Mesendoderm (in vitro differentiated cells): ENCODE data around the gene GMCL1.
"Not testable (repeated sequence)": the region's sequence is repeated elsewhere in the genome, so short reads cannot be mapped to it uniquely, and the experiment has no call there.

Source experiments
- DNase-seq: peaks from one replicate; pipeline ENCODE4 v3.0.0; 2013
- H2AK5ac ChIP-seq: 2 replicates; pipeline ENCODE4 v1.6.1; 2013; ENCODE audit warnings: low read length, inconsistent platforms
- H2BK120ac ChIP-seq: 2 replicates; pipeline ENCODE4 v1.6.1; 2013; ENCODE audit warnings: low read depth, mild to moderate bottlenecking, low read length, moderate library complexity, mixed read lengths
- H2BK15ac ChIP-seq: replicated peaks from 2 replicates; pipeline ENCODE4 v1.6.1; 2013; ENCODE audit warnings: low read depth, mild to moderate bottlenecking, moderate library complexity
- H2BK5ac ChIP-seq: 2 replicates; pipeline ENCODE4 v1.6.1; 2013; ENCODE audit warnings: low read length, inconsistent platforms
- H3K18ac ChIP-seq: 2 replicates; pipeline ENCODE4 v1.6.1; 2013; ENCODE audit warnings: mild to moderate bottlenecking, low read length, mixed read lengths
- H3K23ac ChIP-seq: one replicate; pipeline ENCODE4 v1.6.1; 2013; ENCODE audit warnings: low read length
- H3K27ac ChIP-seq: 2 replicates; pipeline ENCODE4 v1.5.1; 2013; ENCODE audit warnings: low read depth, mild to moderate bottlenecking, inconsistent platforms, low read length, moderate library complexity
- H3K27me3 ChIP-seq: 2 replicates; pipeline ENCODE4 v1.6.1; 2013; ENCODE audit warnings: low read length, control low read depth, mild to moderate bottlenecking, inconsistent platforms; ENCODE audit not compliant: insufficient read depth, poor library complexity
- H3K36me3 ChIP-seq: 2 replicates; pipeline ENCODE4 v1.6.1; 2013; ENCODE audit warnings: low read length, inconsistent platforms; ENCODE audit not compliant: control insufficient read depth, insufficient read depth
- H3K4ac ChIP-seq: one replicate; pipeline ENCODE4 v1.6.1; 2013; ENCODE audit warnings: low read depth, mild to moderate bottlenecking, low read length, moderate library complexity
- H3K4me1 ChIP-seq: 2 replicates; pipeline ENCODE4 v1.6.1; 2013; ENCODE audit warnings: low read depth, low read length, inconsistent platforms; ENCODE audit not compliant: control insufficient read depth
- H3K4me2 ChIP-seq: 2 replicates; pipeline ENCODE4 v1.6.1; 2013; ENCODE audit warnings: low read length
- H3K4me3 ChIP-seq: 2 replicates; pipeline ENCODE4 v1.5.1; 2013; ENCODE audit warnings: mild to moderate bottlenecking, low read length
- H3K56ac ChIP-seq: one replicate; pipeline ENCODE4 v1.6.1; 2013; ENCODE audit warnings: low read length
- H3K79me1 ChIP-seq: 2 replicates; pipeline ENCODE4 v1.6.1; 2013; ENCODE audit warnings: low read length, inconsistent platforms
- H3K79me2 ChIP-seq: 2 replicates; pipeline ENCODE4 v1.6.1; 2013; ENCODE audit warnings: mild to moderate bottlenecking, low read length; ENCODE audit not compliant: control insufficient read depth, insufficient read depth
- H3K9ac ChIP-seq: 2 replicates; pipeline ENCODE4 v1.6.1; 2013; ENCODE audit warnings: low read length, inconsistent platforms
- H4K5ac ChIP-seq: one replicate; pipeline ENCODE4 v1.6.1; 2013; ENCODE audit warnings: low read length
- H4K8ac ChIP-seq: one replicate; pipeline ENCODE4 v1.6.1; 2013; ENCODE audit warnings: low read depth, mild to moderate bottlenecking, control low read depth, low read length, moderate library complexity
- WGBS: extraction: QIAGEN DNeasy Blood & Tissue Kit; methylation state at CpG from one replicate; pipeline ENCODE4 v1.1.7; 2013; ENCODE audit warnings: low lambda C conversion rate, missing lambda C conversion rate; ENCODE audit not compliant: insufficient coverage; ENCODE audit errors: extremely low coverage; 5-methylcytosine and 5-hydroxymethylcytosine counted together

The GMCL1 gene

DNA sequence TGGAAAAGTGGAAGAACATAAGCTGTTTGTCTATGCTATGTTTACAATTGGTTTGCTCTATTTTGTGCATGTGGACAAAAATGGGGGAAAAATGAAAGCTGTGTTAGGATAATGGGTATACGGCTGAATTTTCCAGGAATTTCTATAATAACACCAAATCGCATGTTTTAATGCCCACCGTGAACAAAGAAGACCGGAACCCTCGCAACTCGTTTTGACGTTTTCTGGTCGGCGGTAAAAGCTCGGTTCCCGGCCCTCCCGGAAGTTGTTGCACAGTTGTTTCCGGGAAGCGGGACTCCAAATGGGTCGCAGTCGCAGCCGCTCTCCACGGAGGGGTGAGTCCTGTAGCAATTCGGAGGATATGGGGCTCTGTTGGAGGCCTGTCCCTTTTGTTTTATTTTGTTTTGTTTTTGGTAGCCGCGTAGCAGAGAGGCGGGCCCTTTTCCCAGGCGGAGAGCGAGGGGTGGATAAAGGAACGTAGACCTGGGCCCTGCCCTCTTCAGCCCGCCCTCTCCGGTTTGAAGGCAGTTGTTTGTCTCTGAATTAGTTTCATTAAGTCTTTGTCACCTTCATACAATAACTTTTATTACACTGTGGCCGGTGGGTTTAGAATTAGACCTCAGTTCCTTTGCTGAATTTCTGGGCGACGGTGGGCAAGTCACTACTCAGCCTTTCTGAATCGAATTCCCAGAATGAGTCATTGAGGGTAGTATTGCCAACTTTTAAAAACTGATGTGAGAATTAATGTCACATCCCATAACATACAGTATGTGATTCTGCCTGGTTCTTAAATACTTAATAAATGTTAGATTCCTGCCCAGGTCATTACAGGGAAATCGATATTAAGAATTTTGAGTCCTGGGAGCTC, 64.5 kb downstream of the GMCL1 start, which contains the start of gene SNRNP27:
TSS of gene SNRNP27 (plus strand) at position 273 of the 868 bp plus-strand sequence. CDS start at position 302, 29 bp downstream.
- Histone ChIP-seq H3K18ac (peak within 1 kb of the TSS; percentile 81), H3K4me1 (no peaks in the 10 kb centered on the region)
- WGBS: no CpG with 5 or more reads among the region's 32 CpGs

DNA sequence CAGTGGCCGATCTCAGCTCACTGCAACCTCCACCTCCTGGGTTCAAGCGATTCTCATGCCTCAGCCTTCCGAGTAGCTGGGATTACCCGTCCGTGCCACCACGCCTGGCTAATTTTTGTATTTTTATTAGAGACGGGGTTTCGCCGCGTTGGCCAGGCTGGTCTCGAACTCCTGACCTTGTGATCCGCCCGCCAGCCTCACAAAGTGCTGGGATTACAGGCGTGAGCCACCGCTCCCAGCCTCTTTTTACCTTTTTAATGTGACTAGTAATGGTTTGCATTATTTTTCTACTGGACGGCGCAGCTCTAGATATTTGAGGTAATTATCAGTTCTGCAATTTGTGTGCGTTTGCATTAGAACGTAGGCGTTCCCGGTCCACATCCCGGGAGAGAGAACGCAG, 65.3 kb downstream of the GMCL1 start:
- WGBS: no CpG with 5 or more reads among the region's 23 CpGs
- not testable (repeated sequence) for H3K36me3 ChIP-seq, H2BK5ac ChIP-seq, H3K23ac ChIP-seq, H4K5ac ChIP-seq, H3K27ac ChIP-seq, H2BK15ac ChIP-seq, H4K8ac ChIP-seq, DNase-seq, H3K4ac ChIP-seq, H3K79me1 ChIP-seq, H3K4me2 ChIP-seq, H3K4me3 ChIP-seq, H3K18ac ChIP-seq, H2AK5ac ChIP-seq, H2BK120ac ChIP-seq, H3K4me1 ChIP-seq, H3K27me3 ChIP-seq
- Histone ChIP-seq H3K56ac (peak overlapping the region; percentile 54), H3K79me2 (peaks cover 11% of the 10 kb centered on the region), H3K9ac (peak overlapping the region; percentile 76)

More for the DNA sequence above, 64.5 kb downstream of the GMCL1 start, which contains the start of gene SNRNP27:
- Histone ChIP-seq H3K4ac (no peak within 1 kb of the TSS), H3K9ac (peak within 1 kb of the TSS; percentile 76), H3K27ac (no peak within 1 kb of the TSS), H2BK120ac (no peak within 1 kb of the TSS), H3K27me3 (no peaks in the 10 kb centered on the region), H3K23ac (no peak within 1 kb of the TSS), H3K4me3 (peak within 1 kb of the TSS; percentile 46), H4K8ac (no peak within 1 kb of the TSS), H4K5ac (peak within 1 kb of the TSS; percentile 97), H2AK5ac (no peak within 1 kb of the TSS), H3K79me2 (peaks cover 11% of the 10 kb centered on the region), H3K79me1 (no peaks in the 10 kb centered on the region), H3K36me3 (no peaks in the 10 kb centered on the region), H2BK15ac (no peak within 1 kb of the TSS), H2BK5ac (no peak within 1 kb of the TSS), H3K56ac (peak within 1 kb of the TSS; percentile 88), H3K4me2 (peak within 1 kb of the TSS; percentile 71)
- peak; percentile 87 for DNase-seq

GRCh38 chr2:69902213-69902922, 72.9 kb downstream of the GMCL1 start:
- no peak overlapping the region for H3K23ac ChIP-seq

DNA sequence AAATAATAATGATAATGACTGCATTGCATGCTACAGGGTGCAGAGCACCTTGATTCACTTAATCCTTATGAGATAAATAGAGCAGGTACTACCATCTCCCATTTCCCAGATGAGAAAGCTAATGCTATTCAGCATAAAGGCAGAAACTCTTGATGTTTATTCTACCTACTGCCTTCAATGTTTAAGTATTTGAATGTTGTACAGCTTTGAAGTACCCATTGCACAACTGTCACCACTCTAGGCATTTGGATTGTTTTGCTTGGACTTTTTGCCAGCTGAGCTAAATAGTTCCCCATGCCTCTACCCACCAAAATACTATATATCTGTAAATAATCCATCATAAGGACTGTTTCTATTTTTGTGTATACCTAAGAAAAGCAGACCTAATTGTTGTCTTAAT, 77.8 kb downstream of the GMCL1 start:
- H3K9ac ChIP-seq: no peak overlapping the region
- no peaks in the 10 kb centered on the region for H3K27me3 ChIP-seq
- H3K79me1 ChIP-seq: peaks cover 2% of the 10 kb centered on the region
- no peak overlapping the region for H3K4me3 ChIP-seq
- no peak overlapping the region for H3K23ac ChIP-seq
- no peak overlapping the region for H3K4me2 ChIP-seq
- H3K36me3 ChIP-seq: peaks cover 4% of the 10 kb centered on the region
- H3K4ac ChIP-seq: no peak overlapping the region
- no peak overlapping the region for H4K8ac ChIP-seq
- no peak for DNase-seq
- no peaks in the 10 kb centered on the region for H3K79me2 ChIP-seq
- H2BK15ac ChIP-seq: no peak overlapping the region
- no peak overlapping the region for H3K27ac ChIP-seq
- H3K18ac ChIP-seq: no peak overlapping the region
- H4K5ac ChIP-seq: no peak overlapping the region
- no peak overlapping the region for H2AK5ac ChIP-seq
- H3K56ac ChIP-seq: no peak overlapping the region
- no peaks in the 10 kb centered on the region for H3K4me1 ChIP-seq
- no peak overlapping the region for H2BK120ac ChIP-seq
- no peak overlapping the region for H2BK5ac ChIP-seq

More at GRCh38 chr2:69902213-69902922, 72.9 kb downstream of the GMCL1 start:
- Histone ChIP-seq H3K4me2 (no peak overlapping the region), H3K4ac (no peak overlapping the region), H3K79me2 (no peaks in the 10 kb centered on the region), H3K4me3 (no peak overlapping the region), H3K9ac (no peak overlapping the region), H2BK120ac (no peak overlapping the region), H3K4me1 (no peaks in the 10 kb centered on the region), H2BK5ac (no peak overlapping the region), H3K36me3 (peaks cover 2% of the 10 kb centered on the region), H2BK15ac (no peak overlapping the region), H2AK5ac (no peak overlapping the region), H3K27me3 (no peaks in the 10 kb centered on the region), H3K18ac (no peak overlapping the region), H3K27ac (no peak overlapping the region), H3K79me1 (peaks cover 2% of the 10 kb centered on the region), H3K56ac (no peak overlapping the region), H4K8ac (no peak overlapping the region), H4K5ac (no peak overlapping the region)
- no CpG with 5 or more reads among the region's 8 CpGs for WGBS
- DNase-seq: no peak

GRCh38 chr2:69911985-69912563, 82.6 kb downstream of the GMCL1 start:
- no CpG with 5 or more reads among the region's 2 CpGs for WGBS
- Histone ChIP-seq H3K18ac (no peak overlapping the region), H3K27me3 (no peaks in the 10 kb centered on the region), H2AK5ac (no peak overlapping the region), H3K4me1 (no peaks in the 10 kb centered on the region), H3K4me3 (no peak overlapping the region), H4K8ac (no peak overlapping the region), H2BK15ac (no peak overlapping the region), H3K4me2 (no peak overlapping the region), H4K5ac (no peak overlapping the region), H3K23ac (no peak overlapping the region), H3K9ac (no peak overlapping the region), H2BK5ac (no peak overlapping the region), H3K27ac (no peak overlapping the region), H3K36me3 (peaks cover 4% of the 10 kb centered on the region), H3K79me1 (no peaks in the 10 kb centered on the region), H3K56ac (no peak overlapping the region), H2BK120ac (no peak overlapping the region), H3K4ac (no peak overlapping the region), H3K79me2 (no peaks in the 10 kb centered on the region)
- DNase-seq: peak; percentile 71
